NB4 (cell line): ENCODE results near the gene TOP3B.

ENCODE experiments used
- CTCF ChIP-seq: IDR thresholded peaks from one replicate; pipeline ENCODE4 v1.5.1; 2012; ENCODE audit warnings: low read depth, low read length
- POLR2A ChIP-seq: IDR thresholded peaks from 2 replicates; pipeline ENCODE4 v1.6.1; 2011; ENCODE audit warnings: mild to moderate bottlenecking; ENCODE audit not compliant: insufficient read length; ENCODE audit errors: extremely low read depth

DNA sequence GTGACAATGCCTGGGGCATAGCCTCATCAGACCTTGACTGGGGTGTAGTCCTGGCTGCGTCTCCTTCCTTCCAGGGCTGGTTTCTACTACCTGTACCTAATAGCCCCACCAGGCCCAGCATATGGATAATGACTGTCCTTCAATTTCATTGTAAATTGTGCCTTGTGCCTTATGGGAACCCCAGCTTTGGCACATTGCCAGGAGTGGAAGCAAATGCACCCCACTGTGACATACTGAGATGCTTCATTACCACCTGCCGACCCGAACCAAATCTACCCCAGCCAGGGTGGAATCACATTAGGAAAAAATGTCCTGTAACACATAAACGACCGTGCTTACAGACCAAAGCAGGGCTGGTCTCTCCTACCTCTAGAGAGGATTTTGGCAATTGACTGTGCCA is 7.3 kb downstream of the TOP3B start:
- no peak for TF ChIP-seq CTCF
- TF ChIP-seq POLR2A, result no peak
